Measurements from ENCODE around the gene AMTN. TPM values are rescaled to one million over a fixed set of nuclear protein-coding genes. Genes with fewer than 3 reads are reported as not detected.

Gene AMTN
- polyA plus RNA-seq, 1 donor, result not detected

DNA sequence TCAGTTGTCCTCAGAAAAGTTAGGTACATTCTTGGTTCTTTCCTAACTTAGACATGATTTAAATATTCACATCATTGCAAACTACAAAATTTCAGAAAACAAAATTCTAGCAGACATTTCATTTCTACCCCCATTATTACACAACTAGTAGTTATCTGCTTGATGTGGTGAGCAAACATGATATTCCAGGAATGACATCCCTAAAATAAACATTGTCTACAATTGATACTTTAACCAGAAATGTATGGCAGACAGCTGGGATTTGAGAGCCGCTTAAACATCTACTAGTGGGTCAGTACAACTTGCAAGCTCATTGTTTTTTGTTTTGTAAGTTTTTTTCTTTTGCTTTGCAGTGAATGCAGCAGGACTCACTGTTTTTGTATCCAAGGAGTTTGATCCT, 41.6 kb downstream of the AMTN start:
- no peak for DNase-seq

DNA sequence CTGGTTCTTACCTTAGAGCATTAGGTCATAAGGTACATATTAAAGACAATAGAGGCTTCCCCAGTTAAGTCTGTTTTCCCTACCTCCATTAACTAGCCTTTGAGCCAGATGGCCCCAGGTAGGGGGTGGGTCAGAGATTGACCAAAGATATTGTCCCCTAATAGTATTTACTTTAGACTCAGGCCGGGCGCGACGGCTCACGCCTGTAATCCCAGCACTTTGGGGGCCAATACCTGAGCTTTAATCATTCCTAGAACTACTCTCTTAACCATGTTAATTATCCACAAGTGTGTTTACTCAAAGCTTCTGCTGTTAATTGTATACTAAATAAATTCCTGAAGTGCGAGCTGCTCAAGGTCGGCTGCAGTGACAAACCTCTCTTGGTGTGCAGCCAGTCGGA, 45.7 kb downstream of the AMTN start:
- DNase-seq, result no peak

- DNase-seq, result no peak
Observed at GRCh38 chr4:70570796-70571195, 52.4 kb downstream of the AMTN start.

DNA sequence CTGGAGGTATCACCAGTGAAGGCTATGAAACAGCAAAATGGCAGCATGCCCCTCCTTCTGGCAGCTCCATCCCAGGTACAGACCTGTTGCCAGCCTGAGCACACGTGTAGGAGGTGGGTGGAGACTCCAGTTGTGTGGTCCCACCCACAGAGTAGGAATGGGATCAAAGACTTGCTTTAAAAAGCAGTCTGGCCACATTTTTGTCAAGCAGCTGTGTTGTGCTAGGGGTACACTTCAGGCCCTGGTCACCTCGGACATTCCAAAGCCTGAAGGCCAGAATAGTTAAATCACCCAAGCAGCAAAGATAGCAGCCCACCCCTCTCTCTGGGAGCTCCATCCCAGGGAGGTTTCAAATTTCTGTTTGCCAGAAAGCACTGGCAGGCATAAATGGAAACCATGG, 53.4 kb downstream of the AMTN start:
- DNase-seq, result peak; percentile 46

- DNase-seq, result no peak
Observed at GRCh38 chr4:70575964-70576363, 57.6 kb downstream of the AMTN start.

DNA sequence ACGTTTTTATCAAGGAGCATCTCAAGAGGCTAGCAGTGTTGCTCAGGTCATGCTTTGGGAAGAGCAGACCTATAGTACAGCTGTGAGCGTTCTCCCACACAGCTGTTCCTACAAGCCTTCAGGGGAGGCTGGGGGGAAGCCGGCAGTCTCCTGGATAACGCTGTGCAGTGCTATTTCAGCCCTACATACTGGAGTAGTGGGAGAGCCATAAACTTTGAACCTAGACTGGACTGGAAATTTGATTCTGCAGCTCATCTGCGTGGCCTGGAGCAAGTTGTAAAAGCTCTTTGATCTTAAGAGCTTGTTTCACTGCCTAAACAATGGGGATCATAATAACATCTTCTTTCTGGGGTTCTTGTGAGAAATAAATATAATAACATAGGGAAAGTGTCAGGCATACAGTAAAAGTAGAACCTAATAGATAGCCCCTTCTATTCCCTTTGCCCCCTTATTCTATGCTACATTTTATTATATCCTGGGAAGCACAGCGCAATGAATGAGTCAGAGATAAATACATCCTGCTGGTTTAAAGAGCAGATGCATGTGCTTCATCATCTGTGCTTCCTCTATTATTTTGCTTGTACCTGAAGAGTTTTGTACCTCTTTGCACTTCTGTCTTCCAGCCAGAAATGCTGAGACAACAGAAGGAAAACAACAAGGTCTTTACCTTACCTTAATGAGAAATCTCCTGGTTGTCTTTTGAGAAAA, 59.0 kb downstream of the AMTN start:
- no peak for DNase-seq

DNA sequence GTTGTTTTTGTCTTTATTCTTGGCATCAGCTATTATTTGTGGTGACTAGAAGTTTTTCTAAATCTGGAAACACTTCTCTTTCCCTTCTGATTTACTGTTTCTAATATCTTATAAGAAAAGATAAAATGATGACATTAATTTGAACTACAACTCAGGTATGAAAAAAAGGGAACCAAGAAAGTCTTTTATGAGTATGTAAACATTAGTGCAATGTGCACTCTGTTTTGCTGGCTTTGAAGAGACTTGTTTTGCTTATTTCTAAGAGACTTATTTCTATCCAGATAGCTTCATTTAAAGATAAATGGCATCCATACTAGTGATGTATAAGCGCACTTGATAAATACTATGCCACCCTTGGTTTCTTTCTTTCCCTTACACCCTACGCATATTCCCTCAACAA, 63.6 kb downstream of the AMTN start:
- DNase-seq, result no peak

Other genes with a start within 250 kb of the AMTN start
- gene CABS1, start 183.6 kb upstream of the AMTN start, polyA plus RNA-seq (ENCODE audit: insufficient read length), result 0.08 TPM
- gene SMR3A, start 157.8 kb upstream of the AMTN start, polyA plus RNA-seq (ENCODE audit: insufficient read length), result not detected
- not detected for gene SMR3B, start 135.4 kb upstream of the AMTN start, polyA plus RNA-seq (ENCODE audit: insufficient read length)
- not detected for gene OPRPN, start 120.6 kb upstream of the AMTN start, polyA plus RNA-seq (ENCODE audit: insufficient read length)
- gene MUC7, start 46.4 kb upstream of the AMTN start, polyA plus RNA-seq (ENCODE audit: insufficient read length), result 0.08 TPM
- gene AMBN, start 73.7 kb downstream of the AMTN start, polyA plus RNA-seq (ENCODE audit: insufficient read length), result 0.80 TPM
- 5.1 TPM for gene ENAM, start 110.2 kb downstream of the AMTN start, polyA plus RNA-seq (ENCODE audit: insufficient read length)
- 0.96 TPM for gene JCHAIN, start 147.9 kb downstream of the AMTN start, polyA plus RNA-seq (ENCODE audit: insufficient read length)
- 49.2 TPM for gene UTP3, start 170.0 kb downstream of the AMTN start, polyA plus RNA-seq (ENCODE audit: insufficient read length)
- 212 TPM for gene RUFY3, start 203.4 kb downstream of the AMTN start, polyA plus RNA-seq (ENCODE audit: insufficient read length)